Measurements from ENCODE around the gene SF1.

Gene SF1

DNA sequence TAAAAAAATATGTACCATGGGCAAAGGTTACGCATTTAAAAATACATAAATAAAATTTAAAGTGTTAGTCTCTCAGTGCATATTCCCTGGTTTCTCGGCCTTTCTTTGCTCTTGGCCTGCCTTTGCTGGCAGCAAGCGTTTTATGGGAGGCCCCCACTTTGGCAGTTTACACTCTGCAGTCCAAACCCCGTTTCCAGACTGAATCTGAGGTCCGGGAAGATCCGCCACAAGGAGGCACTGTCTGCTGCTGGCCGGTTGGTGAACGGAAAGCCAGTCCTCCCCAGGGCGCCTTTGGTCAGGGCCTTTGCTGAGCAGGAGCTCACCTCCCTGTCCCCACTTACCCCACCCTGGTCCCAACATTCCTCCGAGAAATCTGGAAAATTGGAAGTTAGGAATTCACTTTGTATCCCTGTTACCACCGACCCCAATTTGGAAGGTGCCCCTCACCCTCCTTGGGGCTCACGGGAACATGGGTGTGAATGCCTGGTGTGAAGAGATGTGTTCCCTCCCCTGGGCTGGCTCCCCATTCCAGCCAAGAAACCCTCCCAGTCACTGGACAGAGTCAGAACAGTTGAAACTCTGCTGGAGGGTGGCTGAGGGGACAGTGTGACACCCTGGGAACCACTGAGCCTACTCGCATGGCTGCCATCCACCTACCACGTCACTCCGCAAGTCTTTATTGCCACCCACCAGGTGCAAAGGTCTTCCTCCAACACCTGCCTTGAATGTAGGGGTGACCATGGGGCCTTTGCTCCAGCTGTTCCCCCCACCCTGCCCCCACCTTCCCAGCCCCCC is 9.4 kb upstream of the SF1 start:
- DNase-seq (ENCODE audit: low read depth), result peak; percentile 31
- TF ChIP-seq, protein P1, sequence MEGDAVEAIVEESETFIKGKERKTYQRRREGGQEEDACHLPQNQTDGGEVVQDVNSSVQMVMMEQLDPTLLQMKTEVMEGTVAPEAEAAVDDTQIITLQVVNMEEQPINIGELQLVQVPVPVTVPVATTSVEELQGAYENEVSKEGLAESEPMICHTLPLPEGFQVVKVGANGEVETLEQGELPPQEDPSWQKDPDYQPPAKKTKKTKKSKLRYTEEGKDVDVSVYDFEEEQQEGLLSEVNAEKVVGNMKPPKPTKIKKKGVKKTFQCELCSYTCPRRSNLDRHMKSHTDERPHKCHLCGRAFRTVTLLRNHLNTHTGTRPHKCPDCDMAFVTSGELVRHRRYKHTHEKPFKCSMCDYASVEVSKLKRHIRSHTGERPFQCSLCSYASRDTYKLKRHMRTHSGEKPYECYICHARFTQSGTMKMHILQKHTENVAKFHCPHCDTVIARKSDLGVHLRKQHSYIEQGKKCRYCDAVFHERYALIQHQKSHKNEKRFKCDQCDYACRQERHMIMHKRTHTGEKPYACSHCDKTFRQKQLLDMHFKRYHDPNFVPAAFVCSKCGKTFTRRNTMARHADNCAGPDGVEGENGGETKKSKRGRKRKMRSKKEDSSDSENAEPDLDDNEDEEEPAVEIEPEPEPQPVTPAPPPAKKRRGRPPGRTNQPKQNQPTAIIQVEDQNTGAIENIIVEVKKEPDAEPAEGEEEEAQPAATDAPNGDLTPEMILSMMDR (conservative IDR thresholded peaks at IDR 0.05; ENCODE audit: low read length), result peak; percentile 72
- no peak overlapping the region for H3K4me3 ChIP-seq (ENCODE audit: low read length)

DNA sequence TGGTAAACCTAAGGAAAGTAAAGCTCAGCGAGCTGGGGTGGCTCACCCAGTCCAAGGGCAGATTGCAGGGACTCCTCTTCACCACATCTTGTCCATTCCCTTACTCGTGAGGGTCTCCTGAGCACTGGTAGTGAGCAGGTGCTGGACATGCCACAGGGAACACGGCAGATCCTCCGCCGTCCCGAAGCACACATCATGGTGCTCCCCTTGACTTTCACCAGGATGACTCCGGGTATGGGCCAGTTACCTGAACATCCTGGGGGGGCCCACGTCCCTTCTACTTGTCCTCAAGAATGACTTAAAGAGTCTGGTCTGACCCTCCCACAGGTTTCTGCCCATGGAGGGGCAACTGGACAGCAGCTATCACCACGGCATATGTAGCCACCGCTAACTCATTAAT is 8.0 kb upstream of the SF1 start:
- TF ChIP-seq, protein P1 (conservative IDR thresholded peaks at IDR 0.05; ENCODE audit: low read length), result no peak
- no peak overlapping the region for H3K4me3 ChIP-seq (ENCODE audit: low read length)

DNA sequence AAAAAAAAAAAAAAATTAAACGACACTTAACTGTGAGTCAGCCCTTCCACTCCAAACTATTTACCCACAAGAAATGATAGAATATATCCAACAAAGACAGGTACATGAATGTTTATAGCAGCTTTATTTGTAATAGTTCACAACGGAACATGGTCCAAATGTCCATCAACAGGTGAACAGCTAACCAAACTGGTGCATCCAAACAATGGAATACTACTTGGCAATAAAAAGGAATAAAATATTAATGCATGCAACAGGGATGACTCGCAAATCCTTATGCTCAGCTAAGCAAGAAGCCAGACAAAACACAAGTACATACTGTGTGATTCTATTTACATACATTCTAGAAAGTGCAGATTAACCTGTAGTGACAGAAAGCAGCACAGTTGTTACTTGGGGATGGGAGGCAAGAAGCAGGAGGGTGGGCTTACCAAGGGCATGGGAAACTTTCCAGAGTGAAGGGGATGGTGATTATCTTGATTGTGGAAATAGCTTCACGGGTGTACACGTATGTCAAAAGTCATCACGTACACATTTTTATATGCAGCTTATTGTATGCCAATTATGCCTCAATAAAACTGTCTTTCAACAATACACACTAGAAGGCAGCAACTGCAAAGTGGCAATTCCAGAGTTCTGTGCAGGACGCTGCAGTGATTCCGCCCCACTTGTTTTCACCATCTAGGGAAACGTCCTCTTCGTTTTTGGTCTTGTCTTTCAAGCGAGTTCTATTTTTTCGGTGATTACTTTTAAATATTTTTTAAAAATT is 6.7 kb upstream of the SF1 start:
- DNase-seq (ENCODE audit: low read depth), result no peak

More for the DNA sequence above, 8.0 kb upstream of the SF1 start:
- DNase-seq (ENCODE audit: low read depth), result no peak

DNA sequence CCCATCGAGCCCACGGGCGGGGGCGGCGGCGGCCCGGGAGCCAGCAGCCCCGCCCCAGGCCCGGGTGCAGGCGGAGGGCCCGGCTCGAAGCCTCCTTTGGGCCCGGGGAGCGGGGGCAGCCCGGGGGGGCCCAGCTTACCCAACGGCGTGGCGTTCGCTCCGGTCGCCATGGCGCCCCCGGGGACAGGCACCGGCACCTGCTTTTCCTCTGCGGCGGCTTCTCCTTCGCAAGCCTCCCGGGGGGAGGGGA is 194 bp downstream of the SF1 start:
- TF ChIP-seq, protein P1 (conservative IDR thresholded peaks at IDR 0.05; ENCODE audit: low read length), result no peak
- no peak for DNase-seq (ENCODE audit: low read depth)
- peak overlapping the region; percentile 69 for H3K4me3 ChIP-seq (ENCODE audit: low read length)

More for the DNA sequence above, 6.7 kb upstream of the SF1 start:
- no peak overlapping the region for H3K4me3 ChIP-seq (ENCODE audit: low read length)
- TF ChIP-seq, protein P1 (conservative IDR thresholded peaks at IDR 0.05; ENCODE audit: low read length), result no peak

DNA sequence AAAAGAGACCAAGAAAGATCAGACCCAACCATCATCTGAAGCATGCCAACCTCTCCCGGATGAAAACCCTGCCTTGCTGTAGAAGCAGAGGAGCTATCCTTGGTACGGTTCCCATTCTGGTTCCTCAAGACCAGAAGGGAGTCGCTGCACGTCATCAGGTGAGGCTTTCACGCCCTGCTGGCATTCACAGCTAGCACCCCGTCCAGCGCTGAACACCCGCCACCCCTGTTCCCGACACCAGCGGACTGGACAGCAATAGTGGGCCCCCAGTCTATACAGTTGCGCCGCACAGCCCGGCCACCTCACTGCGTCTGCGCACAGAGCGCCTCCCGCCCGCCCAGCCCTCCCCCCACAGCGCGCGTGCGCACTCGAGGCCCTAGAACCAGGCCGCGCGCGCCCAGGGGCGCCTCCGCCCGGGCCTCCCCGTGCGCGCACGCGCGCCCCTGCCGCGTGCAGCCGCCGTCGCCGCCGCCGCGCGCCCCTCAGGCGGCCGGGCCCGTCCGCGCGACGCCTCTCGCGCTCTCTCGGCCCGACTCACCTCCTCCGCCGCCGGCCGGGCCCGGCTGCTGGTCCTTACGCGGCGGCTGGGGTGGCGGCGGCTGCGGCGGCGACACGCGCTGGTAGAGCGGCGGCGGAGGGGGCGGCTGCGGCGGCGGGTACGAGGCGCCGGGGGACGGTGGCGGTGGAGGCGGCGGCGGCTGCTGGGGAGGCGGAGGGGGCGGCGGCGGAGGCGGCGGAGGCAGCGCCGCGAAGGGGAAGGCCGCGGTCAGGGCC is 706 bp downstream of the SF1 start:
- DNase-seq (ENCODE audit: low read depth), result peak; percentile 74
- TF ChIP-seq, protein P1 (conservative IDR thresholded peaks at IDR 0.05; ENCODE audit: low read length), result no peak
- H3K4me3 ChIP-seq (ENCODE audit: low read length), result peak overlapping the region; percentile 96

DNA sequence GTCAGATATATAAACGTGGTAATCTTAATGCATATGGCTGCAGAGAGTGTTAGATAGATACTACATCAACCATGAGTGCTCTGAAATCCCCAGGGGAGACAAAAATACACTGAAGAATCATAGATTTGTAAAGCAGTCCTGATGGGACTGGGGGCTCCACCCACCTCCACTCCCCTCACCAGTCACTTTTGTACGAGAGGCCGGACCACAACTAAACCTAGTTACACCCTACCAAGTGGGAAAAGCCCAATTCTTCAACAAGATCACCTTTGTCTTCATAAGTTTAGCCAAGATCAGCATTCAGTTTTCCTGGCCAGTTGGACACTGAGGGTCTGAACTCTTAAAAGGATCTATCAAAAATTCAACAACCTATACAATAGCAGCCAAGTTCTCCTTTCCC is 1.5 kb downstream of the SF1 start:
- no peak for DNase-seq (ENCODE audit: low read depth)
- H3K4me3 ChIP-seq (ENCODE audit: low read length), result peak overlapping the region; percentile 96
- TF ChIP-seq, protein P1 (conservative IDR thresholded peaks at IDR 0.05; ENCODE audit: low read length), result no peak
